NOMO-1 (cell line): ENCODE results near the gene ERICH2.
A peak's percentile ranks its signal among the peaks of the same experiment; 100 is the strongest.

Experiments used
- DNase-seq, 2 experiments: peaks; one replicate each; lab custom pipeline; 2025; ENCODE audit not compliant: unreplicated experiment in 2 of 2; lab: John Stamatoyannopoulos, UW

ERICH2 gene

DNA sequence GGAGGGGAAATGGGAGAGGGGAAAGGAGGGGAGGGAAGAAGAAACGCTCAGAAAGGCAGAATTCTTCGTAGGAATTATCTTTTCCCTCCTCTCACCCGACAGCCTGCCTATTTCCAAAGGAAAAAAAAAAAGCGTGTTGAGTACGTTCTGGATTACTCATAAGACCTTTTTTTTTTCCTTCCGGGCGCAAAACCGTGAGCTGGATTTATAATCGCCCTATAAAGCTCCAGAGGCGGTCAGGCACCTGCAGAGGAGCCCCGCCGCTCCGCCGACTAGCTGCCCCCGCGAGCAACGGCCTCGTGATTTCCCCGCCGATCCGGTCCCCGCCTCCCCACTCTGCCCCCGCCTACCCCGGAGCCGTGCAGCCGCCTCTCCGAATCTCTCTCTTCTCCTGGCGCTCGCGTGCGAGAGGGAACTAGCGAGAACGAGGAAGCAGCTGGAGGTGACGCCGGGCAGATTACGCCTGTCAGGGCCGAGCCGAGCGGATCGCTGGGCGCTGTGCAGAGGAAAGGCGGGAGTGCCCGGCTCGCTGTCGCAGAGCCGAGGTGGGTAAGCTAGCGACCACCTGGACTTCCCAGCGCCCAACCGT lies 46.4 kb downstream of the ERICH2 start, which contains the start of gene GAD1:
GAD1 (plus strand) TSS at position 384 of the 589 bp plus-strand sequence. CDS start 1,705 bp downstream, outside the sequence.
- peak; percentile 76 to 79 for DNase-seq

DNA sequence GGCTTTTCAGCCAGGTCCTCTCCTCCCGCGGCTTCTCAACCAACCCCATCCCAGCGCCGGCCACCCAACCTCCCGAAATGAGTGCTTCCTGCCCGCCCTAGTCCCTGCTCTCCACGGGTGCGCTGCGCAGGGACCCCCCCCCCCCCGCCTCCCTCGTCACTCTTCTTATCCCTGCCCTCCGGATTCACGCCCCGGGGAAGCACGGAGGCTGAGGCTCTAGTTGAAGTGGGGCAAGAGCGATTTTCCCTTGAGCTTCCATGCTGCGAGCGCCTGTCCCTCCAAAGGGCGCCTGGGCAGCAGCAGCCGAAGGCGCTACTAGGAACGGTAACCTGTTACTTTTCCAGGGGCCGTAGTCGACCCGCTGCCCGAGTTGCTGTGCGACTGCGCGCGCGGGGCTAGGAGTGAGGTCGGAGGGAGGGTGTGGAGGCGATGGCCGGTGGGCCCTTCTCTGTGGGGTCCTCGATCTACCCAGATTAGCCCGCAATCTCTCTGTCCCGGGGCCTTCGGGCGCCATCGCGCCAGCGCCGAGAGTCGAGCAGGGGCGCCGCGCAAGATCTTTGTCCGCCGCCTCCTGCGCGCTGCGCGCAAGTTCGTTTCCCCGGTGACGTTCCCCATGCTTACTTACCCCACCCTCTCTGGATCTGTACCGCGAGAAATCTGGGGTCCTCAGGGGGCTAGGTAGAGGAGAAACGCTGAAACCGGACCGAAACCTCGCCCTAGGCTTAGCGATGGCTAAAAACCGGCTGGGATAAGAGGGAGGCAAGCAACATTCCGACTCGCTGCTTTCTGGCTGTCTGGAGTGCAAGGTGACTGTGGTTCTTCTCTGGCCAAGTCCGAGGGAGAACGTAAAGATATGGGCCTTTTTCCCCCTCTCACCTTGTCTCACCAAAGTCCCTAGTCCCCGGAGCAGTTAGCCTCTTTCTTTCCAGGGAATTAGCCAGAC lies 47.2 kb downstream of the ERICH2 start:
- no peak for DNase-seq

DNA sequence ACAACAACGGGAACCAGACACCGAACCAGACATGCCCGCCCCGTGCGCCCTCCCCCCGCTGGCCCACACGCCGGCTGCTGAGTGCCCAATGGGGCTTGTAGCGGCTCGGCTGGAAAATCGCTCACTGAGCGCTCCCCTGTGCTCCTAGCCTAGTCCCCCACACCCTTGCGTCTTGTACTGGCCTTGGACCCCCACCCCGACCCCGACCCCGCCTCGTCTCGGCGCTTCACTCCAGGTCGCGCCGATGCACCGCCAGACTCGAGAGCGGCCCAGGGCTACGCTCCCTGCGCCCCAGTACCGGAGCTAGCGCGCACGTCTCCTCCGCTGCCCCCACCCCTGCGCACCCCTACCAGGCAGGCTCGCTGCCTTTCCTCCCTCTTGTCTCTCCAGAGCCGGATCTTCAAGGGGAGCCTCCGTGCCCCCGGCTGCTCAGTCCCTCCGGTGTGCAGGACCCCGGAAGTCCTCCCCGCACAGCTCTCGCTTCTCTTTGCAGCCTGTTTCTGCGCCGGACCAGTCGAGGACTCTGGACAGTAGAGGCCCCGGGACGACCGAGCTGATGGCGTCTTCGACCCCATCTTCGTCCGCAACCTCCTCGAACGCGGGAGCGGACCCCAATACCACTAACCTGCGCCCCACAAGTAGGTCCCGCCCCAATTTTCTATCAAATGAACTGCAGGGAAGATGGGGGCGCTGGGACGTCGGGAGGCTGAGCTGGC lies 48.0 kb downstream of the ERICH2 start:
- no peak for DNase-seq

DNA sequence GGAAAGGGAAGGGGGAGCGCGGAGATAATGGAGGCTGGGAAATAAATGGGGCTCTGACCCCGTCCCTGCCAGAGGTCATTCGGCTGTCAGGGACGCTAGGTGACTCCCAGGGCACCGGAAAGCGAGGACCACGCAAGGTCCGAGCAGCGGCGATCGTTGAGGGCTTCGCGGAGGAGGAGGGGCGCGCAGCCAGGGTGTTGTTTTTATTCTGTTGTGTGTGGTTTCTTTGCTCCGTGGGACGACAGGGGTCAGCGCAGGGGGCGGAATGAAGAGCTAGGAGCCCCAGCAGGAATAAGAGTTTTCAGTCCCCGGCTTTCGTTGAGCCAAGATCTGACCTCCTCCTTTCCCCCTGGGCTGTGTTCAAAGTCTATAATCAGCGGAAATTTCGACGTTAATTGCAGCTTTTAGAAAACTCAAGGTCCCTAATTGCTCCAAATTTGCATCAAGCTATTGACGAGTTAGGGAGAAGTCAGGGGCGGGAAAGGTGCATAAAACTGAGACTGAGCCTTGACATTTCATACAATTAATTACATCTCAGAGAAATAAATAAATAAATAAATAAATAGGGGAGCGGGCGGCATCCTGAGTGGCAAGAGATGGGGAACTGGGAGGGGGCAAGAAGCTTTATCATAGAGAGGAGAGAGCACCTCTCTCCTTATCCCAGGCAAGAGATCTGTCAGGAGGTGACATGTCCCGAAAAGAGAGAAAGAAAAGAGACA lies 48.7 kb downstream of the ERICH2 start:
- no peak for DNase-seq

DNA sequence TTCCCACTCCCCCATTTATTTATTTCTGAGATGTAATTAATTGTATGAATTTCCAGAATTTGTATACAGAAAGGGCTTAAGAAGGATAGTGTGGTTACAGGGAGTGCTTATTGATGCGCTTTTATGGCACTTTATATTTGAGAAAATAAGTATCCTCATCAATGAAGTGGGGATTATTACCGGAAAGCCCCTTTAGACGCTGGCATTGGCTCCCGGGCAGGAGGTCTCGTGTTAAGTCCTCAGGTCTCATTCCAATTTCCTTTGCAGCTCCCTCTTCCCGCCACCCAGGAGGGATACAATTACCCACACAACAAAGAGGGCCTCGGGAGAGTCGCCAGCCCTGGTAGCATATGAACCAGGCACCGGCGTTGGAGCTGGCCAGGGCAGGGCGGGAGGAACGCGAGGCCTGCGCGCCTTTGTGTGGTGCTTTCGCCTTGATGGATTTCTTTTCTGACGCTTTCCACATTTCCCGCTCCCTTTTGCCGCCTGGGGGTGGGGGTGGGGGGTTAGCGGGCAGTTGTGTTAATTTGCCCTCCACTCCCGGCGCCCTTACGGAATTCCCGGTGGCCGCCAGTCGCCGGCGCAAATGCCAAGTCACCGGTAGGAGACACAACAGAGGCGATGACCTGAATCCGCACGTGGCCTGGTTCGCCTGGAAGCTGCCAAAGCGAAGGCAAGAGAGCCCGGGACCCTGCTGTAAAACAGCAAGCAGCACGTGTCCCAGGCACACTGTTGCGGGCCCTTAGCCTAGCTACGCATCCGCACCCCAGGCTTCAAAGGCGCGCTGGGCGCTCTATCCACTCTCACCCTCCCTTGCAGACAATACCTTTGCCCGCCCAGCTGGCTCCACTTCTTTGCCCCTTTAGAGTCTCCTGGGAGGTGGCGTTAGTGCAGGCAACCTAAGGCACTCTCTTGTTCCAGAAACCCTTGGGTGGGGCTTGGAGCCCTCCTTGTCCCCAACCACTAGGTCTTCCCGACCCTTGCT lies 49.8 kb downstream of the ERICH2 start:
- no peak for DNase-seq

DNA sequence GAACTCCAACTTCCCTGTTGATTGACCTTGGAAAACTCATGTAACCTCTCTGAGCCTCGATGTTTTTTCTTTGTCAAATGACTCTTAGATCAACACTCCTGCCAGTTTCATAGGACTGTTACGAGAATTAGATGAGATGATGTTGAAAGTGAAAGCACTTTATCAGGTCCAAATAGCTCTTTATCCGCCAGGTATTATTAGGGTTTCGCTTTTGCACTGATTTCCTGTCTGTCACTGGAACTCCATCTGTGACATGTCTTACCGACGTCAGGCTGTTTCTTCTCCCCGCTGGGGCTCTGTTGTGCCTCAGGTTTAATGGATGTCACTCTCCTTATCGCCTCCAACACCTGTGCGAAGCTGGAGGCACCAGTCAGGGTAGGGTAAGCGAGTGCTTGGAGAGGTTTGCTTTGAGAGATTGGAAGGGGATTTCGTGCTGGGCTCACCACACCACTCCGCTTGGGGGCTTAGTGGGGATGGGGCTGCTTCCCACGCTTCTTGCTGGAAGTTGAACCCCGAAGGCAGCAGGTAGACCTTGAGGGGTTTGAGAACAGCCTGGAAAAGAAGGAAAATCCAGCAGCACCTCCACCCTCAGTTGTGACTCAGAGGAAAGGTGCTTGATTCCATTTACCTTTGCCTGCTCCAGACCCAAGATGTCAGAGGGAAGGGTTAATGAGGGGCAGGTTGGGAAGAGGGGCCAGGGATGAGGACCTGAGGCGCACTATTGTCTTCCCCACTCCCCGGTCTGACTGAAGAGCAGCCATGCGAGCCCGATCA lies 50.8 kb downstream of the ERICH2 start:
- no peak for DNase-seq

DNA sequence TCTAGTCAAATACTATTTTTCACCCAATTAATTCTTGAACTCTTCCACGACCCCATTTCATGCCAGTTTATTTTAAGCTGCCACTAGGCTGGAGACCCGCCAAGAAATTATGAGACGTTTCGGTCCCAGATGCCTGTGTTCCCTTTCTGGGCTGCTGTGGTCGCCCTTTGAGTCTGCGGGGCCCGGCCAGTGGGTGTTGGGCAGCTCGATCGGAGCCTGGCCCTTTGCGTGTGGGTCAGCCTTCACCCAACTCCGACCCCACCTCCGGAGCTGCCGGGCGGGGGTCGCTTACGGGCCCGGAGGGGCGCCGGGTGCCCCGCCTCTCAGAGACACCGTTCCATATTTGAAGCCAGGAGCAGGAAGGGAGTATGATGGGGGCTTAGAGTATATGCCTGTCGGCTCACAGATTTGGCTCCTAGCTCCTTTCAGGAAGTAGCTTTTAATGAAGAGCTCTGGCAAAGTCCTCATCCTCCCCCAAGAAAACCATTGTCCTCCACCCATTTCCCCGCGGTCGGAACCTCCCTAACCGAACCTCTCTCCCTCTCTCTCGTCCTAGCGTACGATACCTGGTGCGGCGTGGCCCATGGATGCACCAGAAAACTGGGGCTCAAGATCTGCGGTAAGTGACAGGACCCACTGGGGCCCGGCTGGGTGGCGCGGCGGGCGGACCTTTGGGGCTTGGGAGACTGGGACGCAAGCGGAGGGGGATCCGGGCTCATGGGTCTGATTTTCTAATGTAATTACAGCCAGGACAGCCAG lies 51.5 kb downstream of the ERICH2 start:
- no peak for DNase-seq

DNA sequence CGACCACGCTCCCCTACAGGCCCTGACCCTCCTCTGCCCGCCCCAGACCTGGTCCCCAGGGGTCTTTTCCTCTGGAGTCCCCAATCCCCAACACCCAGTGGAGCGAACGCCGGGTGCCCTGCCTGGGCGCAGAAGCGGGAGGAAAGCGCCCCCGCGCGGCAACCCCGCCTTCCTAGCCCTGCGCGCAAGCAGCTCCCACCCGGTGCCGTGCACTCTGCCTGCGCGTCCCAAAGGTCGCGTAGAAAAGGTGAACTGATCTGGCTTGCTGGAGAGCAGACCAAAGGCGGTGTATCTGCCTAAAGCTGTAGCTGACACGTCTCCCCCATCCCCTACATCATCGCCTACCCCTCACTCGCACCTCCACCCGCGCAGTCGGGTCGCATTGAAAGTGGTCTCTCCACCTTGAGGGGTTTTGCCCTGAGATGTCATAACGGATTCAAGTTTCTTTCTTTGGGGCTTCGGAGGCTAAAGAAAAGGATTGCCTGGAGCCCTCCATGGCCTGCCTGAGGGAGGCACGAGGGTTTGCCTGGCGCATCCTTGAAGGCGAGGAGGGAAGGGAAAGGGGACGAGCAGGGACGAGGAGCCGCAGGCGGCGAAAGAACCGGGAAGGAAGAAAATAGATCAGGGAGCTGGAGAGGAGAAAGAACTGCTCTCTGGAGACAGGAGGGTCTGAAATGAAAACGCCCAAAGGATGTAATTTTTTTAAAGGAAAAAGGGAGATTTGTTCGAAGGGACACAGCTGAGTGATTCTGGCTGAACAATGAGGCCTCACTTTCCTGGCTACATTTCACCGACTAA lies 52.3 kb downstream of the ERICH2 start:
- no peak for DNase-seq

DNA sequence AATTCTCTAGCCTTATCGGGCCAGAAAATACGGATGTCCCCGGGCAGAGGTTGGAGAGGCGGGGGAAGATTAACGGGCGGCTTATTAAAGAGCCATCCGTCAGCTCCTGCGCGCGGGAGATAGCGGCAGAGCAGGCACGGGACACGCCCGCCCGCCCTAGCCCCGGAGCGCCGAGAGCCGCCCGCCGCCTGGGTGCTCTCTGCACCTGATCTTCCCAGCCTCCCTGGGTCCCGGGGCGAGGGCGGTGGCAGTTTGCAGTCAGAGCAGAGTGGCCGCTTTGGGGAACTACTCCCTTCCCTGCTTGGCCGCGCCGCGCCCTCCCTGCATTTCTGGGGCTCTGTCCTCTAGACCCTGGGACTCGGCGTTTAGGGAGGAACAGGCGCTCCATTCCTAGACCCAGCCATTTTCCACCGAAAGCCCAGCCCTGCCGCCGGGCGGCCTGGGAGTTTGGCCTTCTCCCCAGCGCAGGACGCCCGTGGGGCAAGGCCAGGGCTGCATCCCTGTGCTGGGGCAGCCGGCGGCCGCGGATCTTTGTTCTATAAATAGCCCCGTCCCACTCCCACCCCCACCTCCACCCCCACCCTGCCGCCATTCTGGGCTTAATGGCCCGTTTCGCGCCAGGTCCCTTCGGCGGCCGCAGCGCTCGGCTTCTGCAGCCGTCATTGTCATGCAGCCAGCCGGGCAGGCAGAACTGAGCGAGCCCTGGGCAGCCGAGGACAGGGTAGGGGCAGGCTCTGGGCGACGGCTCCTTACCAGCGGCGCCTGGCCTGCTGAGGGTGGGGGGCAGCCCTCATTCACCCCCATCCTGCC lies 53.1 kb downstream of the ERICH2 start:
- peak in 1 of 2 experiments; percentile 23 for DNase-seq

DNA sequence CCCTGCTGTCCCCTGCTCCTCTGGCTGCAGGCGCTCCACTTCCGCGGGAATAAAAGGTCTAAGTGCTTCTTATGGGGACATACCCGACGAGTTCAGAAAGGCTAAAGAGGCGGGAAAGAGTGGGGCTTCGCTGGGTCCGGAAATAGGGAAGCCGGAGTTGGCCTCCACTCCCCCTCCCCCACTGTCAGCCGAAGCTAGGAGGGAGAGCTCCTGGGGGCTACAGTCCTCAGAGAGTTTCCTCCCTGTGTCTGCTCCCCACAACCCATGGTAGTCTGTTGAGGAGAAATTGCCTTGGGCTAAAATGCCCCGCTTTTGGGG lies 53.7 kb downstream of the ERICH2 start:
- no peak for DNase-seq

DNA sequence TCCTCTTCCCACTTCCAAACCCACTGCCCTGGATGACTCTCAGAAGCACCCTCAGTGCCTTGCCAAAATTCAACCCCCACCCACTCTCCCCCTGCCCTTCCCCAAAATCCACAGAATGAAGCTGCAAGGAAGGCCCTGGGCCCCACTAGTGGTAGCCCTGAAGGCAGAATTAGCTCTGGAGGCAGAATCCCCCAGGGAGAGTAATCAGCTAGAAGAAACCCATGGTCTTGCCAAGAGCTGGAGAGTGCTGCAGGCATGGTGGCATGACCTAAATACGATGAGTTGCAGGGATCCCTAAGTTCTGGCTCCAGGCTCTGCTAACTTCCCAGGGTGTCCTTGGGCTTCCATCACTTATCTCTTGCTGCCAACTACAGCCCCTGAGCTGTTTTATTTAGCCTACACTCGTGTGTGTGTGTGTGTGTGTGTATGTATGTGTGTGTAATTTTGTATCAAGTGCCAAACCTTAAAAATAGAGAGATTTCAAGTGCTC lies 54.4 kb downstream of the ERICH2 start:
- no peak for DNase-seq

DNA sequence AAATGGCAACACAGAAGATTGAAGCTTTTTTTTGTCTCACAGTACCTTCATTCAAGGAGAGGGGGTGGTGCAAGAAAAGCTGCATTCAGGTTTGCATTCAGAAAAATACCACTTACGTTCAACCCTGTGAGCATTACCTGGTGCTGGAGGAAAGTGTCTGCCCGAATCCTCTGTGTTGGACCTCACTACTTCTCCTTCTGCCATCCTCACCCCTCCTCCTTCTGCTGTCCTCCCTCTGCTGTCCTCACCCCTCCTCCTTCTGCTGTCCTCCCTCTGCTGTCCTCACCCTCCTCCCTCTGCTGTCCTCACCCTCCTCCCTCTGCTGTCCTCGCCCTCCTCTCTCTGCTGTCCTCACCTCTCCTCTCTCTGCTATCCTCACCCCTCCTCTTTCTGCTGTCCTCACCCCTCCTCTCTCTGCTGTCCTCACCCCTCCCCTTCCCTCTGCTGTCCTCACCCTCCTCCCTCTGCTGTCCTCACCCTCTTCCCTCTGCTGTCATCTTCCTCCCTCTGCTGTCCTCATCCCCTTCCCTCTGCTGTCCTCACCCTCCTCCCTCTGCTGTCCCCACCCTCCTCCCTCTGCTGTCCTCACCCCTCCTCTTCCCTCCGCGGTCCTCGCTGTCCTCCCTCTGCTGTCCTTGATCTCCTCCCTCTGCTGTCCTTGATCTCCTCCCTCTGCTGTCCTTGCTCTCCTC lies 57.8 kb downstream of the ERICH2 start:
- no peak for DNase-seq

DNA sequence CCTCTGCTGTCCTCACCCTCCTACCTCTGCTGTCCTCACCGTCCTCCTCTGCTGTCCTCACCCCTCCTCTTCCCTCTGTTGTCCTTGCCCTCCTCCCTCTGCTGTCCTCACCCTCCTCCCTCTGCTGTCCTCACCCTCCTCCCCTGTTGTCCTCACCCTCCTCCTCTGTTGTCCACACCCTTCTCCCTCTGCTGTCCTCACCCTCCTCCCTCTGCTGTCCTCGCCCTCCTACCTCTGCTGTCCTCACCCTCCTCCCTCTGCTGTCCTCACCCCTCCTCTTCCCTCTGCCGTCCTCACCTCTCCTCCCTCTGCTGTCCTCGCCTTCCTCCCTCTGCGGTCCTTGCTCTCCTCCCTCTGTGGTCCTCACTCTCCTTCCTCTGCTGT lies 58.3 kb downstream of the ERICH2 start:
- no peak for DNase-seq

DNA sequence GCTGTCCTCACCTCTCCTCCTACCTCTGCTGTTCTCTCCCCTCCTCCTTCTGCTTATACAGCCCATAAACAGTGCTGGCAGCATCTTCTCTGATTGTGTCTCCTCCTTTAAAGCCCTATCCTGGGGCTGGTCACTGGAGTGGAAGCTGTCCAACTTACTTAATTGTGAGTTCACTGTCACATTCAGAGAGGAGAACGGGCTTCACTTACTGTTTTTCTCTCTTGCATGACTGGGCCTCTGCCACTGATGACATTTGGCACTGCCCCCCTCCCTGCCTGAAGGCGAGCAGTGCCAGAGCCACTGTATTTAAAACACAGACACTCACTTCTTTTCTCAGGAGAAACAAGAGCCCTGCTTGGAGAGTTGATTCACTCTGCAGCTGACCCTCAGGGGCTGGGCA lies 58.9 kb downstream of the ERICH2 start:
- no peak for DNase-seq

DNA sequence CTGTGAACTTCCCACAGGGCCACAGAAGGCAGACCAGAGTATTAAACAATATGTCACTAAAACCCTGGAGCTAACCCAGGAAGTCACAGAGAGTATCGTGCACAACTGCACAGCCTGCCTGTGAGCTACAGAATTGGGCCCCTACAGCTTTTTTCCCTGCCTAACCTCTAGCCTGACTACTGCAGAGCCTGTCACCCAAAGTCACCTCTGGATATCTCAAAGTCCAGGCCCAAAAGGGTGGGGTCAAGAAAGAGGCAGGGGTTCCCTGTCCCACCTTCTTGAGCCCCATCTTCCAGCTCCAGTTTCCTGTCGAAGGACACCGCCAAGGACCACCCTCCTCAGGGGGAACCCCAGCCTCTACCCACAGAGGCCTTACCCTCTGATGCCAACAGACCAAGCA lies 60.0 kb downstream of the ERICH2 start:
- no peak for DNase-seq

DNA sequence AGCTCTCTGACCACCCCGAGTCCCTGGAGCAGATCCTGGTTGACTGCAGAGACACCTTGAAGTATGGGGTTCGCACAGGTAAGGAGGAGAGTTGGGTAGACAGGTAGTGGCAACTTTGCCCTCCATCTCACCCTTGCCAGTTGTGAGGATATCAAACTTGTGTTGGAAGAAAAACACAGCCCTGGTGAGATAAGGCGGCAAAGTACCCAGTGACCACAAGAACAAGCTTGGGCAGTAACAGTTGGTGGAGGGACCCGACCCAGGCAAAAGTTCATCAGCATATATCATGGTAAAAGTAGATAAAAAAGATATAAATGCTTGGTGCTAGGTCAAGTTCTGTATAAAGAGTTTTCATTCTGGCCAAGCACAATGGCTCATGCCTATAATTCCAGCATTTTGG lies 60.9 kb downstream of the ERICH2 start:
- DNase-seq = no peak
